ENCODE measurements around the gene TTYH2.

GRCh38 chr17:74212209-74212912, 1.0 kb upstream of the TTYH2 start:
- TF ChIP-seq CTCF (IDR thresholded peaks at IDR 0.05) = no peak
- no peak for TF ChIP-seq EP300 (IDR thresholded peaks at IDR 0.05)
- TF ChIP-seq POLR2A (IDR thresholded peaks at IDR 0.05) = no peak
